HepG2 (cell line): ENCODE results near the gene USP36. TPM values are rescaled to one million over a fixed set of nuclear protein-coding genes. Genes with fewer than 3 reads are reported as not detected.

ENCODE experiments used
- KDM5A ChIP-seq: fragments of 200-600 bp; sonication (generic); IDR thresholded peaks from 2 replicates; pipeline ENCODE4 v1.7.0; 2018; ENCODE audit warnings: antibody characterized with exemption, mild to moderate bottlenecking, low read length, borderline replicate concordance
- MEIS1 ChIP-seq: sonication (generic); formaldehyde crosslinking; IDR thresholded peaks from 2 replicates; pipeline ENCODE4 v1.9.0; 2021; ENCODE audit warnings: mild to moderate bottlenecking, missing genetic modification reagents, moderate library complexity, borderline replicate concordance
- NFKB2 ChIP-seq: sonication (generic); formaldehyde crosslinking; IDR thresholded peaks from 2 replicates; pipeline ENCODE4 v1.4.0; 2020; ENCODE audit warnings: missing genetic modification reagents, borderline replicate concordance
- PRMT3 ChIP-seq: sonication (generic); formaldehyde crosslinking; IDR thresholded peaks from 2 replicates; pipeline ENCODE4 v1.8.1; 2022; ENCODE audit warnings: low read depth, mild to moderate bottlenecking, moderate library complexity, missing genetic modification reagents, borderline replicate concordance
- SIN3A ChIP-seq: IDR thresholded peaks from 2 replicates; pipeline ENCODE4 v1.6.1; 2011; ENCODE audit warnings: low read depth, mild to moderate bottlenecking, control low read depth, low read length, borderline replicate concordance
- SNAI1 ChIP-seq: sonication (generic); formaldehyde crosslinking; IDR thresholded peaks from 2 replicates; pipeline ENCODE4 v1.5.0; 2020; ENCODE audit warnings: mild to moderate bottlenecking, missing genetic modification reagents, borderline replicate concordance
- SRSF4 ChIP-seq: fragments of 200-400 bp; formaldehyde crosslinking; IDR thresholded peaks from one replicate; pipeline ENCODE4 v1.6.1; 2018; ENCODE audit warnings: mild to moderate bottlenecking, low read depth, low read length, moderate library complexity; ENCODE audit not compliant: poor library complexity, severe bottlenecking
- TARDBP ChIP-seq: sonication (generic); formaldehyde crosslinking; IDR thresholded peaks from 2 replicates; pipeline ENCODE4 v1.8.0; 2022; ENCODE audit warnings: mild to moderate bottlenecking, missing genetic modification reagents
- XBP1 ChIP-seq: sonication (generic); formaldehyde crosslinking; IDR thresholded peaks from 2 replicates; pipeline ENCODE4 v1.5.0; 2020; ENCODE audit warnings: missing genetic modification reagents
- ZFP90 ChIP-seq: sonication (generic); formaldehyde crosslinking; IDR thresholded peaks from 2 replicates; pipeline ENCODE4 v1.8.0; 2022; ENCODE audit warnings: missing genetic modification reagents, mild to moderate bottlenecking, inconsistent platforms, borderline replicate concordance
- ZNF407 ChIP-seq: sonication (generic); formaldehyde crosslinking; IDR thresholded peaks from one replicate; pipeline ENCODE4 v1.5.1; 2020; ENCODE audit warnings: mild to moderate bottlenecking, missing genetic modification reagents; ENCODE audit errors: not compliant biosample characterization
- ZSCAN31 ChIP-seq: sonication (generic); formaldehyde crosslinking; IDR thresholded peaks from 2 replicates; pipeline ENCODE4 v1.5.0; 2020; ENCODE audit warnings: low read depth, mild to moderate bottlenecking, missing genetic modification reagents
- polyA plus RNA-seq, 8 experiments: library from polyadenylated mRNA; depleted of rRNA in 3 of 8; stranded (reverse) in 7 of 8; unstranded in 1 of 8; fragments of >200 nt; fragmentation: Illumina TruSeq in 4 of 8; extraction: Trizol in 4 of 8; gene quantifications; 2 replicates each; pipeline versions ENCODE4 v1.2.1 to v1.2.3, GENCODE V29; 2011 to 2016; ENCODE audit warnings: low read depth in 4 of 8, missing spikeins in 1 of 8, mixed read lengths in 1 of 8; ENCODE audit not compliant: insufficient read depth in 1 of 8
- total RNA-seq, 5 experiments: library from RNA; depleted of rRNA; stranded (reverse); fragments of >200 nt; fragmentation: Illumina TruSeq; extraction: Trizol; gene quantifications; 2 replicates each; pipeline ENCODE4 v1.2.3, GENCODE V29; 2016; ENCODE audit warnings: low read depth in 1 of 5
- TF ChIP-seq, protein P1 (sequence below): sonication (generic); formaldehyde crosslinking; IDR thresholded peaks from 2 replicates; pipeline ENCODE4 v1.4.0; 2020; ENCODE audit warnings: low read depth, missing genetic modification reagents

Gene USP36
- total and polyA plus RNA-seq, 2 of the 13 experiments (the other 11 are each of a cell fraction or from before 2014, with no cell fraction given), result 29.6 to 45.9 TPM

DNA sequence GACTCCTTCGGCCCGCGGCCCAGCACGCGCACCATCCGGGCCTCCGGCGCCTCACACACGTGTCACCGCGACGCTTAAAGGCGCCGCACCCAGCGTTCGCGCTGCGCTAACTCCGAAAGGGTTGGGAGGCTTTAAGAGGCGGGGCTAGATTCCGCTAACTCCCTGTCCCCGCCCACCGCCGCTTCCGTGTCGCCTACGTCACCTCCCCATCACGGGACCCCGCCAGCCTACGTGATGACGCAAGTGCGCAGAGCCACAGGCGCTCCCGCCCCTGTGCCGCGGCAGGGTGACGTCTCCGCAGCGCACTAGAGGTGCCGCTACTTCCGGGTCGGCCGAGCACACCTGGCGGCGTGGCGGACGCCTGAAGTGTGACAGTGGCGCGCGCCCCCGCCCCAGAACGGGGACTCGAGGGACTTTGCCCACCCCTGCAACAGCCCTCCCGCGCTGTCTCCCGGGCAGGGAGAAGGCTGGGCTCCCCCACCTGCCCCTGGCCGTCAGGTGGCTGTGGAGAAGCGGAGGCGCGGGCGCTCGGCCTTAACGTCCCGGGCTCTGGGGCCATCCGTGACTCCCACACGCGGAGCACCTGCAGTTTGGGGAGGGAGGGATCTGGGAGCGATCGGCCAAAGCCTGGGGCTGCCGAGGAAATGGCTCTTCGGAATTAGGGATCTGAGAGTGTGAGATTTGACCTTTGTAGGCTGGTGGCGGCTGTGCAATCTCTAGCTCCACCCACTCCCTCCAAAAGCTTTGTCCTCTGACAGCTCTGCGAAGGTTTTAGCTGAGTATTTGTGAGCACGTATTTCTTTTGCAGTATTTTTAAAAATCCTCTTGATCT lies at the start of gene USP36 (continued):
- TF ChIP-seq PRMT3 (CRISPR knock-in tag) (peak; percentile 30; the same call in 1 of the 2 replicates), SNAI1 (CRISPR knock-in tag) (no peak), NFKB2 (CRISPR knock-in tag) (peak; percentile 92), ZNF407 (CRISPR knock-in tag) (peak; percentile 99), ZSCAN31 (CRISPR knock-in tag) (peak; percentile 95), MEIS1 (peak; percentile 97), XBP1 (CRISPR knock-in tag) (no peak; the same call in 1 of the 2 replicates), TARDBP (CRISPR knock-in tag) (peak; percentile 97), ZFP90 (CRISPR knock-in tag) (peak; percentile 98), SIN3A (peak; percentile 88; the same call in 1 of the 2 replicates), SRSF4 (no peak), KDM5A (peak; percentile 78; the same call in 1 of the 2 replicates)
- TF ChIP-seq, protein P1, sequence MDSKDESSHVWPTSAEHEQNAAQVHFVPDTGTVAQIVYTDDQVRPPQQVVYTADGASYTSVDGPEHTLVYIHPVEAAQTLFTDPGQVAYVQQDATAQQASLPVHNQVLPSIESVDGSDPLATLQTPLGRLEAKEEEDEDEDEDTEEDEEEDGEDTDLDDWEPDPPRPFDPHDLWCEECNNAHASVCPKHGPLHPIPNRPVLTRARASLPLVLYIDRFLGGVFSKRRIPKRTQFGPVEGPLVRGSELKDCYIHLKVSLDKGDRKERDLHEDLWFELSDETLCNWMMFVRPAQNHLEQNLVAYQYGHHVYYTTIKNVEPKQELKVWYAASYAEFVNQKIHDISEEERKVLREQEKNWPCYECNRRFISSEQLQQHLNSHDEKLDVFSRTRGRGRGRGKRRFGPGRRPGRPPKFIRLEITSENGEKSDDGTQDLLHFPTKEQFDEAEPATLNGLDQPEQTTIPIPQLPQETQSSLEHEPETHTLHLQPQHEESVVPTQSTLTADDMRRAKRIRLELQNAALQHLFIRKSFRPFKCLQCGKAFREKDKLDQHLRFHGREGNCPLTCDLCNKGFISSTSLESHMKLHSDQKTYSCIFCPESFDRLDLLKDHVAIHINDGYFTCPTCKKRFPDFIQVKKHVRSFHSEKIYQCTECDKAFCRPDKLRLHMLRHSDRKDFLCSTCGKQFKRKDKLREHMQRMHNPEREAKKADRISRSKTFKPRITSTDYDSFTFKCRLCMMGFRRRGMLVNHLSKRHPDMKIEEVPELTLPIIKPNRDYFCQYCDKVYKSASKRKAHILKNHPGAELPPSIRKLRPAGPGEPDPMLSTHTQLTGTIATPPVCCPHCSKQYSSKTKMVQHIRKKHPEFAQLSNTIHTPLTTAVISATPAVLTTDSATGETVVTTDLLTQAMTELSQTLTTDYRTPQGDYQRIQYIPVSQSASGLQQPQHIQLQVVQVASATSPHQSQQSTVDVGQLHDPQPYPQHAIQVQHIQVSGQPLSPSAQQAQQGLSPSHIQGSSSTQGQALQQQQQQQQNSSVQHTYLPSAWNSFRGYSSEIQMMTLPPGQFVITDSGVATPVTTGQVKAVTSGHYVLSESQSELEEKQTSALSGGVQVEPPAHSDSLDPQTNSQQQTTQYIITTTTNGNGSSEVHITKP (CRISPR knock-in tag), result peak; percentile 55; the same call in 1 of the 2 replicates
